ENCODE data around the gene ISCA2. TPM values are rescaled to one million over a fixed set of nuclear protein-coding genes. Genes with fewer than 3 reads are reported as not detected.
A peak's percentile ranks its signal among the peaks of the same experiment; 100 is the strongest.

Gene ISCA2
- total RNA-seq, 1 donor from 2014 or later: 26.0 TPM

- intact Hi-C loops (cut with DNase I): loop anchor here (2.0 kb wide), 1 partner anchor 111 kb away; the partner anchor contains the start of gene LTBP2
- H3K9me3 ChIP-seq: no peaks in the 10 kb centered on the region
- DNase-seq (ENCODE audit: extremely low spot score in 2 of 2): peak in 1 of 2 donors; percentile 87
- H3K4me3 ChIP-seq: no peak overlapping the region
- H3K36me3 ChIP-seq: no peaks in the 10 kb centered on the region
- no peaks in the 10 kb centered on the region for H3K27me3 ChIP-seq
- no peak for TF ChIP-seq CTCF (IDR thresholded peaks at IDR 0.05)
- TF ChIP-seq POLR2A (IDR thresholded peaks at IDR 0.05): no peak
- TF ChIP-seq POLR2AphosphoS5 (IDR thresholded peaks at IDR 0.05; ENCODE audit: insufficient read depth in 1 of 2, low read depth in 1 of 2): no peak
- H3K4me1 ChIP-seq: peaks cover 7% of the 10 kb centered on the region
- H3K27ac ChIP-seq: peak overlapping the region; percentile 15
These were observed 8.1 kb downstream of the ISCA2 start for GRCh38 chr14:74501691-74502090.

- no peak overlapping the region for H3K27ac ChIP-seq
- H3K4me3 ChIP-seq: no peak overlapping the region
- H3K4me1 ChIP-seq: peaks cover 7% of the 10 kb centered on the region
- no peaks in the 10 kb centered on the region for H3K9me3 ChIP-seq
- peak; percentile 81 to 83 for DNase-seq (ENCODE audit: extremely low spot score in 2 of 2)
- no peaks in the 10 kb centered on the region for H3K36me3 ChIP-seq
- H3K27me3 ChIP-seq: no peaks in the 10 kb centered on the region
- no peak for TF ChIP-seq POLR2A (IDR thresholded peaks at IDR 0.05)
- TF ChIP-seq POLR2AphosphoS5 (IDR thresholded peaks at IDR 0.05; ENCODE audit: insufficient read depth in 1 of 2, low read depth in 1 of 2): no peak
- no peak for TF ChIP-seq CTCF (IDR thresholded peaks at IDR 0.05)
- intact Hi-C loops (cut with DNase I): no loop called here
These were observed 8.9 kb downstream of the ISCA2 start for GRCh38 chr14:74502236-74503019.

GRCh38 chr14:74503291-74503937, 9.8 kb downstream of the ISCA2 start:
- DNase-seq (ENCODE audit: extremely low spot score in 2 of 2): peak; percentile 52 to 58
- Histone ChIP-seq H3K27me3 (no peaks in the 10 kb centered on the region), H3K4me3 (no peak overlapping the region), H3K4me1 (peaks cover 7% of the 10 kb centered on the region), H3K9me3 (no peaks in the 10 kb centered on the region), H3K27ac (no peak overlapping the region), H3K36me3 (peaks cover 0 to 3% of the 10 kb centered on the region in 2 donors)
- intact Hi-C loops (cut with DNase I): no loop called here
- TF ChIP-seq CTCF (IDR thresholded peaks at IDR 0.05): no peak
- TF ChIP-seq POLR2AphosphoS5 (IDR thresholded peaks at IDR 0.05; ENCODE audit: insufficient read depth in 1 of 2, low read depth in 1 of 2): no peak
- no peak for TF ChIP-seq POLR2A (IDR thresholded peaks at IDR 0.05)

- no peaks in the 10 kb centered on the region for H3K9me3 ChIP-seq
- H3K27me3 ChIP-seq: no peaks in the 10 kb centered on the region
- DNase-seq (ENCODE audit: extremely low spot score in 2 of 2): peak in 1 of 2 donors; percentile 25
- H3K36me3 ChIP-seq: peaks cover 0 to 5% of the 10 kb centered on the region in 2 donors
- intact Hi-C loops (cut with DNase I): no loop called here
- H3K4me3 ChIP-seq: no peak overlapping the region
- no peak for TF ChIP-seq POLR2A (IDR thresholded peaks at IDR 0.05)
- TF ChIP-seq POLR2AphosphoS5 (IDR thresholded peaks at IDR 0.05; ENCODE audit: insufficient read depth in 1 of 2, low read depth in 1 of 2): no peak
- TF ChIP-seq CTCF (IDR thresholded peaks at IDR 0.05): no peak
- H3K27ac ChIP-seq: no peak overlapping the region
- peaks cover 7% of the 10 kb centered on the region for H3K4me1 ChIP-seq
These were observed 10.4 kb downstream of the ISCA2 start for GRCh38 chr14:74503938-74504335.

- no peaks in the 10 kb centered on the region for H3K9me3 ChIP-seq
- no peaks in the 10 kb centered on the region for H3K27me3 ChIP-seq
- no peak overlapping the region for H3K27ac ChIP-seq
- peaks cover 7% of the 10 kb centered on the region for H3K4me1 ChIP-seq
- peak in 1 of 2 donors; percentile 94 for DNase-seq (ENCODE audit: extremely low spot score in 2 of 2)
- TF ChIP-seq POLR2AphosphoS5 (IDR thresholded peaks at IDR 0.05; ENCODE audit: insufficient read depth in 1 of 2, low read depth in 1 of 2): no peak
- peaks cover 0 to 7% of the 10 kb centered on the region in 2 donors for H3K36me3 ChIP-seq
- intact Hi-C loops (cut with DNase I): no loop called here
- no peak overlapping the region for H3K4me3 ChIP-seq
These were observed 10.8 kb downstream of the ISCA2 start for GRCh38 chr14:74504412-74504811.

Data from vagina (tissue), 2 donors.